GM19468 (cell line): ENCODE measurements around the gene RPS15.
"Not testable (repeated sequence)": the region's sequence is repeated elsewhere in the genome, so short reads cannot be mapped to it uniquely, and the experiment has no call there.

Source experiments
- ATAC-seq: cut with Tn5 transposase; IDR thresholded peaks from one replicate; pipeline ENCODE4 v1.9.1; 2021; ENCODE audit warnings: mild to moderate bottlenecking, moderate library complexity, moderate number of reproducible peaks; ENCODE audit not compliant: unreplicated experiment; ENCODE audit errors: extremely low read depth

The RPS15 gene

DNA sequence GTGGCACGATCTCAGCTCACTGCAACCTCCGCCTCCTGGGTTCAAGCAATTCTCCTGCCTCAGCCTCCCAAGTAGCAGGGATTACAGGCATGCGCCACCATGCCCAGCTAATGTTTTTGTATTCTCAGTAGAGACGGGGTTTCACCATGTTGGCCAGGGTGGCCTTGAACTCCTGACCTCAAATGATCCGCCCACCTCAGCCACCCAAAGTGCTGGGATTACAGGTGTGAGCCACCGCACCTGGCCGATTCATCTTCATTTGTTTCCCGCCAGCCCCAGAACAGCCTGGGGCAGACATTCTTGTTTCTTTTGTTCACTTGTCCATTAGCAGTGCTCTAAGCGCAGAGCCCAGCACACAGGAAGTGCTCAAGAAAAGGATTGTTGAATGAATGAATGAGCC is 38.9 kb downstream of the RPS15 start:
- not testable (repeated sequence) for ATAC-seq

DNA sequence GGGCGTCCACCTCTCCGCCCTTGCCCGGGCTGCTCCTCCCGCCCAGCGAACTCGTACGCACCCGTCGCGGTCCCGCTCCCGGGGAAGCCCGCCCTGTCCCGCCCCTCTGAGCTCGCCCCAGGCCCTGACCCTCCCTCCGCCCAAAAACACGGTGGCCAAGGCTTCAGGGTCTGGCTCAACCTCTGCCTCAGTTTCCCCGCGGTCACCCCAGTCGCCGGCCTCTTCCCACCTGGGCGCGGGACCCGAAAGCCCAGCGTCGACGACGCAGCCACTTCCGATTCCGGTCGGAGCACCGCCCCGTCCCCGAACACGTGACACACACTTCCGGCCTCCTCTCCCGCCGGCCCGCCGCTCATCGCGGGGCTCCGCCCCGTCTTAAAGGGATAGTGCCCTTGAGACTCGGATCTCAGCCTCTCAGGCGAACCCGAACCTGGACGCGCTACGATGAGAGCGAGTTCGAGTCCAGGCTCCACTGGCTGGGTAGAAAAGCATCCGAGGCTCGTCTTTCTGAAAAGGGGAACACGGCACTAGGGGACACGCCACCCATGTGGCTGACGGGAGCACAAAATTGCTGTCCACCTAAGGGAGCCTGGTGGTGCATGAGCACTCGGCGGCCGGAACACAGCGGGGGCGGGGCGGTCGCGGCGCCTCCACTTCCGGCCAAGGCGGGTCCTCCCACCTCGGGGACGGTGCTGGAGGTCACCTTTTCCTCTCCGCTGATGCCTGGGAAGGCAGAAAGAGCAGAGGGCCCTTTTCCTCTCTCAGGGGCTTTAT is 40.9 kb downstream of the RPS15 start, which contains the start of gene C19orf25:
Gene C19orf25 (minus strand): TSS at position 282 of the 774 bp plus-strand sequence. CDS start 312 bp downstream, outside the sequence.
- peak; percentile 66 for ATAC-seq

DNA sequence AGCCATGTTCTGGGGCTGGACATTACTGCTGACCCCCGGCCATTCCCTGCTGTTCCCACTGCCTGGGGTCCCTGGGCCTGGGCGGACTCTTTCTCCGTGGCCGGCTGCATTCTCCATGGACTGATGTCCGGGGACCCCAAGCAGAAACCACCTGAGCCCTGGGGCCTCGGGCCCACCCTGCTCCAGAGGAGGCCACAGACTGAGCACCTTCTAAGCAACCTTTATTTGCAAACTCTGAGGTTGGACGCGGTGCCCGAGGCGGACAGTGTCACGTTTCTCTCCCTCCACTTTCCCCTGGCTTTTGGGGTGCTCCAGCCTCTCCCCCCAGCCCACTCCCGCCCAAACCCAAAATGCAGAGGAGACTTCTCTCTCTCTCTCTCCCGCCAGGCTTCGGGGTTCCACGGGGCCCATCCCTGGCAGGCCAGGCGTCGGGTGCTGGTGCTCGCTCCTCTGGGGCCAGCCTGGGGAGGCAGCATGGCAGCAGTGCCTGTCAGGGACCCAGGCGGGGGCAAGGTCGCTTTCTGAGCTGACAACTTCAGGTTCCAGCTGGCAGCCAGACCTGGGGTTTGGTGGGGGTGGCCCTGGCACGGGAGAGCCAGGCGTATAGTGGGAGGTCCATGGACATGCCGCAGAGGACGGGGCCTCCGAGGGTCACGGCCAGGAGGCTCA is 43.2 kb downstream of the RPS15 start:
- ATAC-seq, result no peak

DNA sequence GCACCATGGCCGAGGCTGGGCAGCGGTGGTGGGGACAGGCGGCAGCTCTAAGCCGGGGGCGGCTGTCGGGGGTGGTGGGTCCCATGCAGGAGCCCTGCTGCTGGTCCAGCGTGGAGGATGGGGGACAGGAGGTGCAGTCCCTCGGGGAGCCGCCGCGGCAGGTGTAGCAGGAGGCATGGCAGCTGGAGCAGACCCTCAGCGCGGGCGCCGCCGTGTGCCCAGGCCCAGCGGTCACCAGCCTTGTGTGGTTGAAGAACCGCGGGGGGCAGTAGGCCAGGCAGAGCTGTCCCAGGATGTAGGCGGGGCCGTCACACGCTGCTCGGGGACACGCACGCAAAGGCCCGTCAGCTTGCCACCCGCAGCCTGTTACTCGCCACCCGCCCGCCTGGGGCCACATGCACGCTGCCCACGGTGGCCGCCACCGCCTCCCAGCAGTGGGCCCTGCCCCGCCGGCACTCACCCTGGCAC is 43.7 kb downstream of the RPS15 start:
- ATAC-seq, result no peak

DNA sequence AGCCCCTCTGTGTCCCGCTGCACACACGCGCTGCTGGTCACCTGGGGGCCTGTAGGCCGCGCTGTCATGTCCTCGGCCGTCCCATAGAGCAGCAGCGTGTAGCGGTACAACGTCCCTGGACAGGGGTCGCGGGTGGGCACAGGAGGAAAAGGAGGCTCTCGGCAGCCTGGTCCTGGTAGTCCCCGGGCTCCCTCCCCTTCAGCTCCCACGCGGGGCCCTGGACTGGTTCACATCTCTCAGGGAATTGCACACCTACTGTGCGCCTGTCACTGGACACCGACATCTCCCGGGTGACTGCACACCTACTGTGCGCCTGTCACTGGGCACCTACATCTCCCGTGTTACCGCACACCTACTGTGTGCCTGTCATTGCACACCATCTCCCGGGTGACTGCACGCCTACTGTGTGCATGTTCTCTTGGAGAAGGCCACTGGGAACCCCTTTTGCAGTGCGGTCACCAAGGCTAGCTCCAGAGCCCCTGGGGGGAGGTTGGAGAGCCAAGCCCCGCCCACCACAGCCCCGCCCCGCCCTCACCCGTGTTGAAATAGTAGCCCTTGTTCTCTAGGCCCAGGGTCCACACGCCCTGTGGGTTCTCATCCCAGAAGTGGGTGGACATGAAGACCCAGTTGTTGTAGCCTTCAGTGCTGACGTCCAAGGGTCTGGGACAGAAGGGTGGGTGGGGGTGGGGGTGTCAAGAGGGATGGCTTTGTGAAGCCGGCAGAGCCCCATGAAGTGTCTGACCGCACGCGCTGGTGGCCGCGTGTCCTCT is 44.4 kb downstream of the RPS15 start:
- ATAC-seq, result no peak

DNA sequence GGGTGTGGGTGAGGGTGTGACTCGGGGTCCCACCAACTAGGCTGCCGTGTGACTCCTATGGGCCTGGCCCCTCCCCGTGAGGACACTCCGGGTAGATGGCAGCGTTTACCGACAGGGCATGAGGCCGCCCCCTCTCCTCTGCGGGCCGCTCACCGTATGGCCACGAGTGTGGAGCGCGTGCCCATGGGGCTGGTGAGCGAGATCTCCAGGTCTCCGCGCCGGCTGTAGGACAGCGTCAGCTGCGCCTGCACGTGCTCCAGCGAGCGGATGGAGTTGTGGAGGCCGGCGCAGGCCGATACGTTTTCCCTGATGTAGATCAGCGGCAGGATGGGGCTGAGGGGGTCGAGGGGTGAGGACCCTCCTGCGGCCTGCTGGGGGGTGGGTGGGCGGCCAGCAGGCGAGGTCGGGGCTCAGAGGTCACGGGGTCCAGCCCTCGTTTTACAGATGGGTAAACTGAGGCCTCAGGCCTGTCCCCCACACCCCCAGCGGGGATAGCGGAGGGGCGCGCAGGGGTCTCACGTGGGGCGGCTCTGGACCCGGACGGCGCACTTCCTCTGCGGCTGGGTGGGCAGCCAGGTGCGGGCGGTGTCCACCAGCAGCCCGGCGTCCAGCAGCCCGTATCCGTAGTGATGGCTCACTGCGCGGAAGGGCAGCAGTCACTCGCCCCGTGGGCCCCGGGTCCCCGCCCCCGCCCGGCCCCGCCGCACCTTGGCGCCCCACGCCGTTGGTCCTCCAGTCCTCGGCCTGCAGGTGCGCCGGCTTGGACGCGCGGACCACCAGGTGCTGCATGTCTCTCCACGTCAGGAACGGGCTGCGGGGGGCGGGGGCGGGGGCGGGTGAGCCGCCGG is 45.2 kb downstream of the RPS15 start:
- ATAC-seq, result no peak

DNA sequence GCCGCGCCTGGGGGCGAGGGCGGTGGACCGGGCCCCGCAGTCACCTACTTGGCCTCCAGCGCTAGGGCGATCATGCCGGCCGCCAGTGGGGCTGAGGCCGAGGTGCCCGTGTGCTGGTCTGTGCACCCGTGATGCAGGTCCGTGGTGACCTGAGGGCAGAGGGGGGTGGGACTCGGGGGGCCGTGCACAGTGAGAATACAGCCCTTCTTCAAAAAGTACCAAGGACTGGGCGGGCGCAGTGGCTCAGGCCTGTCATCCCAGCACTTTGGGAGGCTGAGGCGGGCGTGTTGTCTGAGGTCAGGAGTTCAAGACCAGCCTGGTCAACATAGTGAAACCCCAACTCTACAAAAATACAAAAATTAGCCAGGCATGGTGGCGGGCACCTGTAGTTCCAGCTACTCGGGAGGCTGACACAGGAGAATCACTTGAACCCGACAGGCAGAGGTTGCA is 45.8 kb downstream of the RPS15 start:
- no peak for ATAC-seq

DNA sequence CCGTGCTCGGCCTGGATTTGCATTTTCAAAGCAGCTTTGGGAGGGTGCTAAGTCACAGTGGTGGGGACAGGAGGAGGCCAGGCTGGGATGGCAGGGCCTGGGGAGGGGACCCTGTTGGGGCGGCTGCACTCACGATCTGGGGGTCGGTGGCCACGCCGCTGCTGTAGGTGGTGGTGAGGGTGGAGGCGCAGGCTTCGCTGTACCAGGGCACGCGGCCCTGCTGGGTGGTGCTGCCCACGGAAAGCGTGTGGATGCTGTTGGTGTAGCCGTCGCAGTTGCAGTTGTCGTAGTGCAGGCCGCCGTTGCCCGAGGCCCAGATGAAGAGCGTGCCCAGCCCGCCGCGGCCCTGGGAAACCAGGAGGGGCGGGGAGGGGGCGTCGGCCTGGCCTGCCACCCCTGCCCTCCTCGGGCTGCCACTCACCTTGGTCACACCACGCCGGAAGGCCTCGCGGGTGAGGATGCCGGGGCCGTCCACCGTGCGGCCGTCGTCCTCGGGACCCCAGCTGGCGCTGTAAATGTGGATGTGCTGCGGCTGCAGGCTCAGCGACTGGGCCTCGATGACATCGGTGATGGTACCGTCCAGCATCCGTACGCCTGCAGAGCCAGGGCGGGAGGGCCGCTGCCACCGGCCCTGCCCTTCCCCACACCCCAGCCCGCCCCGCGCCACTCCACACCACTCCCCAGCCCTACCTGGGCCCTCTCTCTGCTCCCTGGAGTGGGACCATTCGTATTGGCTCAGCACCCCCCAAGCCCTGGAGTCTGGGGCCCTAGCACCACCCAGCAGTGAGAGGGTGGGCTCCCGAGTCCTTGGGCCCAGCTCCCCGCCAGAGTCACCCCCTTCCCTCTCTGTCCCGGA is 48.8 kb downstream of the RPS15 start:
- ATAC-seq, result no peak

DNA sequence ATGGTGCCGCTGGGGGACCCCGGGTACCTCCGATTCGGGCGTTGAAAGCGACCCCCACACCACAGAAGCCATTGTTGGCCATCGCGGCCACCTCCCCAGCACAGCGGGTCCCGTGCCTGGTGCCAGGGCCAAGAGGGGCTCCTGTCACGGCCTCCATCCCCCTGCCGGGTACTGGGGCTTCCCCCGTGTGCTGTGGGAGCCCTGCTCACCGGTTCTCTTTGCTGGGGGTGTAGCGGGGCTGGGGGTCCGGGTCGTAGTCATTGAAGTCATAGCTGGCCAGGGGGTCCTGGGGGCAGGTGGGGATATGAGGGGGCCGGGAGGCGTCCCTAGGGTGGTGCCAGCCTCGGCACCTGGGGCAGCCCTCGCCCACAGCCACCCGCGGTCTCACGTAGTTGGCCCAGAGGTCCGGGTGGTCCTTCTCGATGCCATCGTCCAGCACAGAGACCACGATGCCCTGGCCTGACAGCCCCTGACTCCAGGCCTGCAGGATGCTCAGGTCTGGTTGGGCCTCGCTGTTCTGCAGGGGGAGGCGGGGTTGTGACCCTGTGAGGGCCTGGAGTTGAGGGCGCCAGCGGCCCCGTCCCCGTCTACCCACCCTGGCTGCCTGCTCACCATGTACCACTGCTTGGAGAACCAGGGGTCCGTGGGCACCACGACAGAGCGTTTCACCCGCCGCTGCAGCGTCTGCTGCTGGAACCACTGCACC is 49.5 kb downstream of the RPS15 start:
- no peak for ATAC-seq

DNA sequence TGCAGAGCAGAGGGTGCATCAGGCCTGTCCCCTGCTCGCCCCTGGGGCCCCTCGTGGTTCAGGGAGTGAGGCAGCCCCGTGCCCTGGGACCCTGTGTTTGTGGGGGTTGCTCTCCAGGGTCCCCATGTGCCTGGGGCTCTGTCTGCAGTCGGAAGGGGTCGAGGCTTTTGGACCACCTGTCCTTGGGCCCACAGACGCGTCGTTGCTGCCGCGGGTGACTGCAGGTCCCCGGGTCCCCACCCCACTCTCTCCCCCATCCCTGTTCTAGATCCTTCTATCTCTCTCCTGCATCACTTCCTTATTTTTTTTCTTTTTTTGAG is 50.0 kb downstream of the RPS15 start:
- ATAC-seq, result no peak

DNA sequence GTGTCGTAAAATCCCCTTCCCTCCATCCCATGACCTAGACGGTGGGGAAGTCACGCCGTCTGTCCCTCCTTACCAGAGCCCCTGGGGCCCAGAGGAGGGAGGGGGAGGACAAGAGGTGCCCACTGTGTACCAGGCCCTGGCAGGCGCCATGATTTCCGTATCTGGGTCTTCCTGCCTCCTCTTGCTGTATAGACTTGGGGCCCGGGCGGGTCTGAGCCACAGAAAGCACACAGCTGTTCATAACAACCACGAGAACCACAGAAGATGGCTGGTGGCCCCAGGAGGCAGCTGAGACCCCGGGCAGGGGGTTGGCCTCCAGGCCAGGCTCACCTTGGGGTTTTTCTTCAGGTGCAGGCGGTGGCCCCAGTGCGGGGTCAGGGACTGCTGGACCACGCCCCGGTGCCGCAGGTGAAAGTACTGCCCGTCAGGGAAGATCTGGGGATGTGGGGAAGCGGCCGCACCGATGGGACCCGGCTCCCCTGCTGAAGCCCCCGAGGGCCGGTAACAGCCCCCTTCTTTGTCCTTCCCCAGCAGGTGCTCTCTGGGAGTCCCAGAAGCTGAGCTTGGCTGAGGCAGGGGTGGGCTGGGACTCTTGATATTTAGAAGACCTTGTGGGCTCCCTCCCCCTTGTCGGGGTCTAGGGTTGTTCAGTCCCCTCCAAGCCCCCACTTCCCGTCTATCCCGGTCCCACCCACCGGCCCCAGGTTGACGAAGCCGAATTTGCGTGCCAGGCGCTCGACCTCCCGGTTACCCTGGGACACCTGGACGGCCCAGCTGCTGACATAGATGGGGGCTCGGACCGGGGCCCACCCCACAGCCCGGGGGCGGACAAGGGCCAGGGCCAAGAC is 51.5 kb downstream of the RPS15 start:
- no peak for ATAC-seq
